ENCODE results near the gene PHOX2B.

DNA sequence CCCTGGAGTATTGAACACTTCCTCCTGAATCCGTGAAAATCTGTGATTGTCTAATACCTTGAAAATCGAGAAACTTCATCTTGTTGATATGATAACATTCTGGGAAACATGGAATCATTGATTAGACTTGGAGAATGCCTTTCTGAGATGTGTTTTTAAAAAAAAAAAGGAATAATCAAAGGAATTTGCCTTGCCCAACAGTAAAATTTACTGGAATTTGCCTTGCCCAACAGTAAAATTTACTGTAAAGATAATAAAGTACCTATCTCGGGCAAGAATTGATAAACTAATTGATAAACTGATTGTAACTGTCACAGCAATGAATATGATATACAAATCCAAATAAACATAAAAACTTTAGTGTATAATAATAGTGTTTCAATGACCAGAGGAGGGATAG lies 44.7 kb downstream of the PHOX2B start:
- TF ChIP-seq, protein P1, sequence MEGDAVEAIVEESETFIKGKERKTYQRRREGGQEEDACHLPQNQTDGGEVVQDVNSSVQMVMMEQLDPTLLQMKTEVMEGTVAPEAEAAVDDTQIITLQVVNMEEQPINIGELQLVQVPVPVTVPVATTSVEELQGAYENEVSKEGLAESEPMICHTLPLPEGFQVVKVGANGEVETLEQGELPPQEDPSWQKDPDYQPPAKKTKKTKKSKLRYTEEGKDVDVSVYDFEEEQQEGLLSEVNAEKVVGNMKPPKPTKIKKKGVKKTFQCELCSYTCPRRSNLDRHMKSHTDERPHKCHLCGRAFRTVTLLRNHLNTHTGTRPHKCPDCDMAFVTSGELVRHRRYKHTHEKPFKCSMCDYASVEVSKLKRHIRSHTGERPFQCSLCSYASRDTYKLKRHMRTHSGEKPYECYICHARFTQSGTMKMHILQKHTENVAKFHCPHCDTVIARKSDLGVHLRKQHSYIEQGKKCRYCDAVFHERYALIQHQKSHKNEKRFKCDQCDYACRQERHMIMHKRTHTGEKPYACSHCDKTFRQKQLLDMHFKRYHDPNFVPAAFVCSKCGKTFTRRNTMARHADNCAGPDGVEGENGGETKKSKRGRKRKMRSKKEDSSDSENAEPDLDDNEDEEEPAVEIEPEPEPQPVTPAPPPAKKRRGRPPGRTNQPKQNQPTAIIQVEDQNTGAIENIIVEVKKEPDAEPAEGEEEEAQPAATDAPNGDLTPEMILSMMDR (IDR thresholded peaks at IDR 0.05 in 4 of 5, conservative IDR thresholded peaks at IDR 0.05 in 1 of 5), result no peak
- TF ChIP-seq POLR2A (IDR thresholded peaks at IDR 0.05), result no peak
